ENCODE results near the gene RASA2. TPM values are rescaled to one million over a fixed set of nuclear protein-coding genes. Genes with fewer than 3 reads are reported as not detected.

RASA2 gene
- total RNA-seq, result 13.7 and 22.1 TPM in 2 replicates

GRCh38 chr3:141486746-141487520, at the start of gene RASA2:
Gene RASA2, plus strand, starts transcription at chr3:141487027. Its CDS starts 57 bp downstream, at chr3:141487084.

Other genes with a start within 250 kb of the RASA2 start
- 88.9 and 109 TPM in 2 replicates for gene ZBTB38, start 118.5 kb upstream of the RASA2 start, total RNA-seq